Activated CD4-positive, alpha-beta T cell treated with anti-CD3 and anti-CD28 coated beads, Interleukin-2, amount 50 U/mL, for 16 hours (primary cell): ENCODE measurements around the gene RNF225.
"Not testable (repeated sequence)": the region's sequence is repeated elsewhere in the genome, so short reads cannot be mapped to it uniquely, and the experiment has no call there.

Source experiments
- DNase-seq: peaks from one replicate; pipeline ENCODE4 v3.0.0-alpha.2; 2020

RNF225 gene

GRCh38 chr19:58387338-58388174 is 7.9 kb upstream of the RNF225 start:
- DNase-seq = no peak

GRCh38 chr19:58388175-58388526 is 7.3 kb upstream of the RNF225 start:
- no peak for DNase-seq

- DNase-seq = no peak
Observed at GRCh38 chr19:58392945-58393724, 2.3 kb upstream of the RNF225 start.

GRCh38 chr19:58393725-58394033 is 1.8 kb upstream of the RNF225 start:
- no peak for DNase-seq

- no peak for DNase-seq
Observed at GRCh38 chr19:58394821-58395219, 636 bp upstream of the RNF225 start.

- no peak for DNase-seq
Observed at GRCh38 chr19:58395979-58396627, 647 bp downstream of the RNF225 start.

- DNase-seq = no peak
Observed at GRCh38 chr19:58396691-58397532, 1.5 kb downstream of the RNF225 start.

- no peak for DNase-seq
Observed at GRCh38 chr19:58397533-58398037, 2.1 kb downstream of the RNF225 start.

- no peak for DNase-seq
Observed at GRCh38 chr19:58398087-58398486, 2.6 kb downstream of the RNF225 start.

GRCh38 chr19:58398545-58398944 is 3.1 kb downstream of the RNF225 start:
- DNase-seq = no peak

- DNase-seq = no peak
Observed at GRCh38 chr19:58399903-58400302, 4.4 kb downstream of the RNF225 start.

- DNase-seq = no peak
Observed at GRCh38 chr19:58400316-58400915, 5.0 kb downstream of the RNF225 start.

- DNase-seq = peak; percentile 100
Observed at GRCh38 chr19:58400916-58401839, 5.7 kb downstream of the RNF225 start.

GRCh38 chr19:58401840-58402421 is 6.5 kb downstream of the RNF225 start:
- DNase-seq = no peak

- DNase-seq = not testable (repeated sequence)
Observed at GRCh38 chr19:58403920-58404478, 8.5 kb downstream of the RNF225 start.

GRCh38 chr19:58406818-58407657 is 11.6 kb downstream of the RNF225 start:
- DNase-seq = no peak

GRCh38 chr19:58407658-58408151 is 12.2 kb downstream of the RNF225 start:
- no peak for DNase-seq

GRCh38 chr19:58408152-58409009 is 12.9 kb downstream of the RNF225 start, which contains the start of gene ZNF584:
Gene ZNF584, plus strand, starts transcription at chr19:58408649. Its CDS starts 499 bp downstream, at chr19:58409148.
- DNase-seq = peak; percentile 97
